Activated CD4-positive, alpha-beta T cell treated with anti-CD3 and anti-CD28 coated beads, Interleukin-2, amount 10 ng/mL, durations not matched to agents 24 days and 14 days (primary cell): ENCODE results near the gene RGS1. TPM values are rescaled to one million over a fixed set of nuclear protein-coding genes. Genes with fewer than 3 reads are reported as not detected.
A peak's percentile ranks its signal among the peaks of the same experiment; 100 is the strongest.

Source experiments
- DNase-seq: peaks from one replicate; pipeline ENCODE4 v3.0.0; 2022
- H3K27ac Mint-ChIP-seq: one replicate; pipeline ENCODE4 v1.8.0; 2022; ENCODE audit warnings: mild to moderate bottlenecking, mixed read lengths
- H3K27me3 Mint-ChIP-seq: one replicate; pipeline ENCODE4 v1.8.0; 2022; ENCODE audit warnings: mixed read lengths
- H3K36me3 Mint-ChIP-seq: one replicate; pipeline ENCODE4 v1.8.0; 2022; ENCODE audit warnings: low read depth, mild to moderate bottlenecking, mixed read lengths
- H3K4me1 Mint-ChIP-seq: one replicate; pipeline ENCODE4 v1.8.0; 2021; ENCODE audit warnings: mixed read lengths
- H3K4me3 Mint-ChIP-seq: one replicate; pipeline ENCODE4 v1.8.0; 2022; ENCODE audit warnings: mild to moderate bottlenecking, moderate library complexity, mixed read lengths
- H3K9me3 Mint-ChIP-seq: one replicate; pipeline ENCODE4 v1.8.0; 2021; ENCODE audit warnings: mixed read lengths
- intact Hi-C: fragments of 100-400 bp; cut with micrococcal nuclease; formaldehyde crosslinking; loops from one replicate; pipeline ENCODE4 v1.15.1; 2023
- total RNA-seq: library from RNA; stranded (reverse); gene quantifications from 2 replicates; pipeline ENCODE4 v1.2.3, GENCODE V29; 2022

The RGS1 gene
- total RNA-seq, 1 donor from 2014 or later, result 6.4 TPM

GRCh38 chr1:192563129-192563528 lies 12.4 kb upstream of the RGS1 start:
- H3K36me3 Mint-ChIP-seq, result peaks cover 3% of the 10 kb centered on the region
- H3K4me3 Mint-ChIP-seq, result no peak overlapping the region
- peaks cover 37% of the 10 kb centered on the region for H3K4me1 Mint-ChIP-seq
- intact Hi-C loops, result no loop called here
- no peaks in the 10 kb centered on the region for H3K27me3 Mint-ChIP-seq
- no peak overlapping the region for H3K27ac Mint-ChIP-seq
- DNase-seq, result no peak
- peaks cover 3% of the 10 kb centered on the region for H3K9me3 Mint-ChIP-seq

GRCh38 chr1:192564099-192564498 lies 11.5 kb upstream of the RGS1 start:
- Mint-ChIP-seq H3K4me1 (peaks cover 37% of the 10 kb centered on the region), H3K9me3 (peaks cover 3% of the 10 kb centered on the region), H3K27ac (no peak overlapping the region), H3K36me3 (peaks cover 3% of the 10 kb centered on the region), H3K27me3 (no peaks in the 10 kb centered on the region), H3K4me3 (no peak overlapping the region)
- no peak for DNase-seq
- intact Hi-C loops, result no loop called here

- peaks cover 8% of the 10 kb centered on the region for H3K36me3 Mint-ChIP-seq
- intact Hi-C loops, result loop anchor here (2.0 kb wide), 1 partner anchor 49 kb away; no protein-coding TSS in a partner anchor
- no peaks in the 10 kb centered on the region for H3K27me3 Mint-ChIP-seq
- H3K4me1 Mint-ChIP-seq, result peaks cover 38% of the 10 kb centered on the region
- peak overlapping the region; percentile 50 for H3K27ac Mint-ChIP-seq
- DNase-seq, result no peak
- H3K4me3 Mint-ChIP-seq, result no peak overlapping the region
- H3K9me3 Mint-ChIP-seq, result peaks cover 6% of the 10 kb centered on the region
These were observed 9.6 kb upstream of the RGS1 start for GRCh38 chr1:192565946-192566345.

- H3K36me3 Mint-ChIP-seq, result peaks cover 11% of the 10 kb centered on the region
- H3K4me3 Mint-ChIP-seq, result no peak overlapping the region
- H3K27me3 Mint-ChIP-seq, result no peaks in the 10 kb centered on the region
- DNase-seq, result no peak
- intact Hi-C loops, result loop anchor here (2.0 kb wide), 1 partner anchor 50 kb away; no protein-coding TSS in a partner anchor
- H3K27ac Mint-ChIP-seq, result no peak overlapping the region
- H3K9me3 Mint-ChIP-seq, result peaks cover 6% of the 10 kb centered on the region
- peaks cover 43% of the 10 kb centered on the region for H3K4me1 Mint-ChIP-seq
These were observed 8.9 kb upstream of the RGS1 start for GRCh38 chr1:192566657-192567056.

GRCh38 chr1:192568063-192568462 lies 7.5 kb upstream of the RGS1 start:
- Mint-ChIP-seq H3K9me3 (peaks cover 6% of the 10 kb centered on the region), H3K4me1 (peaks cover 53% of the 10 kb centered on the region), H3K36me3 (peaks cover 11% of the 10 kb centered on the region), H3K4me3 (no peak overlapping the region), H3K27me3 (no peaks in the 10 kb centered on the region), H3K27ac (no peak overlapping the region)
- DNase-seq, result no peak
- intact Hi-C loops, result no loop called here

- intact Hi-C loops, result no loop called here
- peaks cover 12% of the 10 kb centered on the region for H3K36me3 Mint-ChIP-seq
- no peak for DNase-seq
- peaks cover 65% of the 10 kb centered on the region for H3K4me1 Mint-ChIP-seq
- H3K4me3 Mint-ChIP-seq, result peak overlapping the region; percentile 55
- H3K27ac Mint-ChIP-seq, result peak overlapping the region; percentile 54
- H3K9me3 Mint-ChIP-seq, result peaks cover 3% of the 10 kb centered on the region
- no peaks in the 10 kb centered on the region for H3K27me3 Mint-ChIP-seq
These were observed 3.9 kb upstream of the RGS1 start for GRCh38 chr1:192571668-192572067.

GRCh38 chr1:192573499-192573898 lies 2.1 kb upstream of the RGS1 start:
- H3K27ac Mint-ChIP-seq, result no peak overlapping the region
- peaks cover 3% of the 10 kb centered on the region for H3K9me3 Mint-ChIP-seq
- H3K27me3 Mint-ChIP-seq, result no peaks in the 10 kb centered on the region
- peaks cover 68% of the 10 kb centered on the region for H3K4me1 Mint-ChIP-seq
- intact Hi-C loops, result no loop called here
- H3K4me3 Mint-ChIP-seq, result peak overlapping the region; percentile 44
- peaks cover 24% of the 10 kb centered on the region for H3K36me3 Mint-ChIP-seq
- no peak for DNase-seq

- H3K4me1 Mint-ChIP-seq, result peaks cover 72% of the 10 kb centered on the region
- H3K4me3 Mint-ChIP-seq, result no peak overlapping the region
- H3K36me3 Mint-ChIP-seq, result peaks cover 29% of the 10 kb centered on the region
- intact Hi-C loops, result loop anchor here (2.0 kb wide), 2 partner anchors 27 to 67 kb away; no protein-coding TSS in a partner anchor
- peaks cover 3% of the 10 kb centered on the region for H3K9me3 Mint-ChIP-seq
- no peaks in the 10 kb centered on the region for H3K27me3 Mint-ChIP-seq
- H3K27ac Mint-ChIP-seq, result no peak overlapping the region
- DNase-seq, result no peak
These were observed 1.5 kb upstream of the RGS1 start for GRCh38 chr1:192574073-192574472.

- Mint-ChIP-seq H3K4me3 (peak overlapping the region; percentile 86), H3K27ac (peak overlapping the region; percentile 21), H3K4me1 (peaks cover 70% of the 10 kb centered on the region), H3K36me3 (peaks cover 29% of the 10 kb centered on the region), H3K9me3 (no peaks in the 10 kb centered on the region), H3K27me3 (peaks cover under 1% of the 10 kb centered on the region)
- DNase-seq, result no peak
- intact Hi-C loops, result no loop called here
These were observed 894 bp downstream of the RGS1 start for GRCh38 chr1:192576190-192577144.

GRCh38 chr1:192577145-192578140 lies 1.9 kb downstream of the RGS1 start:
- Mint-ChIP-seq H3K27ac (no peak overlapping the region), H3K4me3 (peak overlapping the region; percentile 86), H3K27me3 (peaks cover 2% of the 10 kb centered on the region), H3K9me3 (no peaks in the 10 kb centered on the region), H3K36me3 (peaks cover 29% of the 10 kb centered on the region), H3K4me1 (peaks cover 61% of the 10 kb centered on the region)
- intact Hi-C loops, result no loop called here
- no peak for DNase-seq

GRCh38 chr1:192578144-192578909 lies 2.8 kb downstream of the RGS1 start:
- H3K4me1 Mint-ChIP-seq, result peaks cover 53% of the 10 kb centered on the region
- intact Hi-C loops, result no loop called here
- no peak for DNase-seq
- peaks cover 3% of the 10 kb centered on the region for H3K27me3 Mint-ChIP-seq
- H3K36me3 Mint-ChIP-seq, result peaks cover 29% of the 10 kb centered on the region
- peak overlapping the region; percentile 86 for H3K4me3 Mint-ChIP-seq
- H3K27ac Mint-ChIP-seq, result no peak overlapping the region
- no peaks in the 10 kb centered on the region for H3K9me3 Mint-ChIP-seq

GRCh38 chr1:192579010-192579738 lies 3.6 kb downstream of the RGS1 start:
- intact Hi-C loops, result no loop called here
- Mint-ChIP-seq H3K4me1 (peaks cover 46% of the 10 kb centered on the region), H3K4me3 (peak overlapping the region; percentile 86), H3K9me3 (no peaks in the 10 kb centered on the region), H3K36me3 (peaks cover 29% of the 10 kb centered on the region), H3K27me3 (peaks cover 9% of the 10 kb centered on the region), H3K27ac (peak overlapping the region; percentile 6)
- peak; percentile 67 for DNase-seq
